GM19455 (cell line): ENCODE results near the gene BNC2.

Experiments used
- ATAC-seq: cut with Tn5 transposase; IDR thresholded peaks from one replicate; pipeline ENCODE4 v1.9.1; 2021; ENCODE audit not compliant: unreplicated experiment

Gene BNC2

DNA sequence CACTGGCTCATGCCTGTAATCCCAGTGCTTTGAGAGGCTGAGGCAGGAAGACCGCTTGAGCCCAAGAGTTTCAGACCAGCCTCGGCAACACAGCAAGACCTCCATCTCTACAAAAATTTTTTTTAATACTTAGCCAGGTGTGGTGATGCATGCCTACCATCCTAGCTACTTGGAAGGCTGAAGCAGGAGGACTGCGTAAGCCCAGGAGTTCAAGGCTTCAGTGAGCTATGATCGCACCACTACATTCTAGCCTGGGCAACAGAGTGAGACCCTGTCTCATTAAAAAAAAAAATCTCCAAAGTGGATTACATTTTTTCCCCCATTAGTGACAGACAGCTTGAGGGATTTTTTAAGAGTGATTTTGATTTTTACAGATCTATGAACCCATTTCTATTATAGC is 230.8 kb downstream of the BNC2 start:
- ATAC-seq: no peak

DNA sequence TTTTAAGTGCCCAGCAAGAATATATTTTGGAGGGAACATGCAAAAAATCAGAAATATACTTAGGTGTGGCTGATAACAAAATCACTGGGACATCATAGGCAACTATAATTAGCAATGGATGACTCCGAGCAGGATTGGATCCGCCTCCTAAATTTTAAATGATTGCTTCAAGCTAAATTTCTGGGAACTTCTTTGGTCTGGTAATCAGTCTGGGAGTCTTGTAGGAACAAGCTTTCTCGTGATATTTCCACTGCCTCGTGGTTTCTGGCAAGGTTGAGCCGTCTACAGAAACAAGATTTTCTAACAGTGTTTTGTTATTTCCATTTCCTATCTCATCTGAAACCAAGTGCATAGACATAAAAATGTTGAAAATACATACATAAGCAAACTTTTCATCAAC is 232.6 kb downstream of the BNC2 start:
- ATAC-seq: no peak

DNA sequence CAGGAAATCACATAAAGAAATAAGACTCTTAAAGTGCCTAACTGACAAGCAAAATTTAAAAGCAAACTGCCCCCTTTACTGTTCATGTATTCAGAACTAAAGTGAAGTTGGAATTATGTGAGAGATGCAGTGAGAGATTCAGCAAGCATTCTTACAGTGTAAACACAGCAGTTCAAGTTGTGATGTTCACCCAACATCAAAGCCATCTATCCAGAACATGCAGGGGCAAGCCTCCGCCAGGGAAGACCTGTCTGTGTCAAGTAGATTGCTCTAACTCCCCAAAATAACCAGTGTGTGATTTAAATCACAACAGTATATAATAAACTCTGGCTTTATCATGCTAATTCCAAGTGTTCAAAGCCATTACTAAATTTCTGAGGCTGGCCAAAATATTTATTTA is 233.3 kb downstream of the BNC2 start:
- no peak for ATAC-seq

GRCh38 chr9:16633794-16634193 is 236.7 kb downstream of the BNC2 start:
- no peak for ATAC-seq

- no peak for ATAC-seq
Measured at GRCh38 chr9:16628413-16628812, 242.1 kb downstream of the BNC2 start.

- no peak for ATAC-seq
Measured at GRCh38 chr9:16627967-16628366, 242.5 kb downstream of the BNC2 start.

DNA sequence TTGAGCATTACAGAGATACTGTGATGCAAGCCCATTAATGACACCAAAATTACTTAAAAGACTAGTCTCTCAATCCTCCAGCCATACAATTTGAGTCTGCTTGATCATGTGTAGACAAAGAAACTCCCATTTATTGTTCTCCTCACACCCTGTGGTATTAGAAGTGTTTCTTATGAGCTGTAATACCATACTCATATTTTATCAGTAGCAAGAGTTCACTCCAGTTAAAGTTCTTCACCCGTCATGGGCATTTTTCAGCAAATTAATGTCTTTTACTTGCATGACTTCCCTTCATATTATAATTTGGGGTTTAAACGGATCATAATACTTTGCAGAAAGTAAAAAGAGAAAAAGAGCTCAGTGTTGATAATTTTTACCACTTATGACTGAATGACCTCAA is 242.9 kb downstream of the BNC2 start:
- ATAC-seq: no peak

GRCh38 chr9:16626577-16627130 is 243.8 kb downstream of the BNC2 start:
- ATAC-seq: no peak

- ATAC-seq: no peak
Measured at GRCh38 chr9:16625811-16626210, 244.7 kb downstream of the BNC2 start.

GRCh38 chr9:16625161-16625631 is 245.3 kb downstream of the BNC2 start:
- ATAC-seq: no peak

GRCh38 chr9:16624744-16625117 is 245.7 kb downstream of the BNC2 start:
- ATAC-seq: no peak

GRCh38 chr9:16623989-16624743 is 246.3 kb downstream of the BNC2 start:
- no peak for ATAC-seq

GRCh38 chr9:16622541-16622940 is 247.9 kb downstream of the BNC2 start:
- no peak for ATAC-seq

DNA sequence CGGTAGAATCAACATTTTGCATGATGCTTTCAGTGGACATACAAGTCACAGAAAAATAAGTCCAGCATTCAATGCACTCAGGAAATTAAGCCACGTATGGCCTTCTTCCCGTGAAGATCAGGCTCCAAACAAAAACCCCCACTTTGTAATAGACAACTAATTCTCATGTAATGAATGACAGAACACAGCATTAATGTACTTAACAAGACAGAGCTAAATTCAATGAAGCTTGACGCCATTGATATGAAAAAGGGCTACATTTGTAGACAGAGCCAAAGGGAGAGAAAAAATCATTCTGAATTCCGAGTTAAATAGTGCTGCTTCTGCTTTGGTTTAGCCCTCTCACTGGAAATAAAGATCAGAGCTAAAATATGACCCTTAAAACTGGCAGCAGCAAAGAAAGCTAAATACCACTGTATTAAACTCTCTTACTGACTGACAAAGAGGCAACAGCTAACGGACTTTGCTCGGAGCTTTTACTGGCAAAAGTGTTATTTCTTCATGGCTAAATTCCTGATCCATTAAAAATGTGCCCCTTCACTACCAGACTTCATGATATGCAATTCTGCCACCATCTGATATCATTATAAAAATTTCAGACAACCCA is 250.5 kb downstream of the BNC2 start:
- no peak for ATAC-seq

DNA sequence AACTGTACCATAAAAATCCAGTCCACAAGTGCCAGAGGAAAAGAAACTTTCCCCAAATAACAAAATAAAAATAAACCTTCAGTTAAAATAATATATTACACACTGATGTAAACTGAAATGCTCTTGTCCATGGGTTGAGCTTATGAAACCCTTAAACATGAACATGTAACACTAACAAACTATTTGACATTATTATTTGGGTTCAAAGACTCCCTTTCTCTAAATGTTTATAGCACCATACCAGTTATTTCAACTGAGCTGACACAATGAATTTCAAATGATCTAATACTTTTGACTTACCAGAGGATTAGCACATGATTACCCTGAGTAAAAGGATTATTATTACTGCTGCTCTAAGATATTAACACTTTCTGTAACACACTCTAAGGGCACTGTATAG is 251.1 kb downstream of the BNC2 start:
- no peak for ATAC-seq

- ATAC-seq: no peak
Measured at GRCh38 chr9:16618524-16618923, 251.9 kb downstream of the BNC2 start.

DNA sequence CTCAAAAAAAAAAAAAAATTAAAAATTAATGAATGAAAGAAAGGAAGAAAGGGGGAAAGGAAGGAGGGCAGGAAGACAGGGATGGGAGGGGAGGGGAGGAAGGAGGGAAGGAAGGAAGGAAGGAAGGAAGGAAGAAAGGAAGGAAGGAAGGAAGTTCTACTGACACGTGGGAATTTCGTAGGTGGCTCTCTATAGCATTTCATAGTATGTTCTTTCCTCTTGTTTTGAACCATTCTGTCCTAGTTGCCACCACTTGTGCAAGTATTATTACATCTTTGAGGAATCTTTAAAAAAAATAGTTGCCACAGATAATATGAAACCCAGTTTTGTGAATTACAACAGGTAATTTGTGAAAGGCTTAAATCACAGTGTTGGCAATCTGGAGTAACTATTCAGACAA is 253.8 kb downstream of the BNC2 start:
- no peak for ATAC-seq

- ATAC-seq: no peak
Measured at GRCh38 chr9:16615451-16615850, 255.0 kb downstream of the BNC2 start.

- no peak for ATAC-seq
Measured at GRCh38 chr9:16613605-16614004, 256.9 kb downstream of the BNC2 start.

DNA sequence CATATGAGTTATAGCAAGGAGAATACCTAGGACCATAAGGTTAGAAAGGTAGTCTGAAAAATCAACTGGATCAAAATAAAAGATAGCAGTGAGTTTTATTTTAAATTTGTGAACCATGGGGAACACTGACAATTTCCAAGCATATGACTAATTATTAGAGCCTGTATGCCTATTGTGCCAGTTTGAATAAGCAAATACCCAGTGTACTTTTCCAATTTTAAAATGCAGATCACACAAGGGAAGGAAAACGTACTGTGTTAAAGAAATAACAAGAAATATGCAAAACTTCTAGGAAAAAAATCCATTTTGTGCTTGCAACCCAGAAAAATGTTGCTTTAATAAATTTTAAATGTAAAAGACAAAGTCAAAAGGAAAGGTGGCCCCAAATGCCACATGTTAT is 257.4 kb downstream of the BNC2 start:
- ATAC-seq: no peak

DNA sequence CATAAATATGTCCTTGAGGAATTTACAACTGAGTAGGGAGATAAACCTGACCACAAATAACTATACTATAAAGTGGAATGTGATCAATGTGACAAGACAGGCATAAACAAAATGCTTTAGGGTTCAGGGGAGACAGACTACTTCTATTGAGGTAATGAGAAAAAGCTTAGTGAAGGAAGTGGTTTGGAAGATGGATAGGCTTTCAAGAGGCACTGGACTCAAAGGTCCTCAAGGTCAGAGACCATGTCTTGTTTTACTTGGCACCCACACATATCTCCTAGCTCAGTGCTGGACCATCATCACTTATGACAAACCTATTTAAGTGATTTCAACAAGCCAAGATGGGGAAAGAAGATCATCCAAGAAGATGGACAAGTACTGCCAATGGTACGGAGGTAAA is 257.8 kb downstream of the BNC2 start:
- ATAC-seq: no peak

DNA sequence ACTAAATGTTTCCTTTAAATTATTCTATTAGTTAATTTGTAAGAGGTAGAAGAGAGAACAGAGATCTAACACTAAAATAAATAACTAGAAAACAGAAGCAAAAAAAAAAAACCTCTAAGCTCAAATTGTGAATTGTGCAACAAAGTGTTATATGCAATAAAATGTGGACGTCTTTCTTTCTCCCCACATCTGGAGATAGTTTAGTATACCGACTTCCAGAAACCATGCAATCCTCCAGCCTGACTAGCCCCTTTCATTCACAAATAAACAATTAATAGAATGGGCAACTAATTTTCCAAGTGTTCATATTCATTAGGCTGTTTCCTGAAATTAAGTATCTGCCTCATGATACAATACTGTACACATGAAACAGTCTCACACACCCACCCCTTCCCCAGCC is 258.5 kb downstream of the BNC2 start:
- ATAC-seq: no peak

DNA sequence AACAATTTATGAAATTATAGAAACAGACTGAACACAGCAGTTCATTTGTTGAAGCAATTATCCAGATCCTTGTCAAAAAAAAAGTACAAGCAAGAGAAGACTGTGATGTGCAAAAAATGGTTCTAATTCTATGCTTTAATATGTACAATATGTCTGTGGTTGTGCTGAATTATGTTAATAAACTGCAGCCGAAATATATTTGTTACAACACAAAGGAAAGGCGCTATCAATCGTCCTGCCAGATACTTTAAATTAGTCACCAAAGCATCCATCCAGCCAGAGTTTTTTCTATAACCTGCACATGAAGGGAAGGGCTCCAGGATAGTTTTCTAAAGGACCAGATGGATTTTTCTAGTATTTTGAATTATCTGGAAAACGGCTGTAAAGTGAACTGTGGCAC is 259.5 kb downstream of the BNC2 start:
- no peak for ATAC-seq
